IMR-90 (cell line): ENCODE data around the gene FOXP1. TPM values are rescaled to one million over a fixed set of nuclear protein-coding genes. Genes with fewer than 3 reads are reported as not detected.

Experiments used
- ATAC-seq: fragments of 200-7000 bp; cut with Tn5 transposase; 2 replicates; pipeline ENCODE4 v1.9.1; 2020; ENCODE audit warnings: low read depth, mild to moderate bottlenecking, moderate library complexity
- BruUV-seq: library from RNA; stranded (reverse); fragments of 400-500 nt; replicated peaks from 2 replicates; lab custom pipeline; 2021; lab: Mats Ljungman, UMichigan
- CTCF ChIA-PET: fragments of 300-600 bp; formaldehyde crosslinking; extraction: SDS; loops from one replicate; lab custom pipeline; 2021; ENCODE audit warnings: antibody characterized with exemption; lab: Yijun Ruan, JAX
- POLR2A ChIA-PET: fragments of 300-600 bp; sonication (Branson Sonifier 250); formaldehyde crosslinking; loops from one replicate; lab custom pipeline; 2022; ENCODE audit warnings: antibody characterized with exemption; ENCODE audit not compliant: unreplicated experiment; lab: Charles Lee
- DNase-seq: peaks from one replicate; pipeline ENCODE4 v3.0.0; 2013
- H2AFZ ChIP-seq: replicated peaks from 2 replicates; pipeline ENCODE3; 2013; ENCODE audit warnings: low read length, mild to moderate bottlenecking; ENCODE audit not compliant: poor library complexity
- H2AK5ac ChIP-seq: 2 replicates; pipeline ENCODE4 v1.6.1; 2013; ENCODE audit warnings: low read depth, low read length, inconsistent platforms
- H2AK9ac ChIP-seq: replicated peaks from 2 replicates; pipeline ENCODE3; 2013; ENCODE audit warnings: mild to moderate bottlenecking, low read depth, low read length, moderate library complexity; ENCODE audit not compliant: poor library complexity
- H2BK120ac ChIP-seq: 2 replicates; pipeline ENCODE4 v1.6.1; 2013; ENCODE audit warnings: low read depth, low read length, inconsistent platforms
- H2BK15ac ChIP-seq: 3 replicates; pipeline ENCODE4 v1.6.1; 2013; ENCODE audit warnings: low read depth, low read length, inconsistent platforms
- H2BK20ac ChIP-seq: 2 replicates; pipeline ENCODE4 v1.6.1; 2013; ENCODE audit warnings: low read depth, mild to moderate bottlenecking, inconsistent platforms, low read length, moderate library complexity
- H2BK5ac ChIP-seq: 2 replicates; pipeline ENCODE4 v1.6.1; 2013; ENCODE audit warnings: mild to moderate bottlenecking, low read depth, low read length, inconsistent platforms; ENCODE audit not compliant: poor library complexity, severe bottlenecking
- H3K14ac ChIP-seq: replicated peaks from 2 replicates; pipeline ENCODE4 v1.6.1; 2013; ENCODE audit warnings: low read depth, low read length, inconsistent platforms
- H3K18ac ChIP-seq: 2 replicates; pipeline ENCODE4 v1.6.1; 2013; ENCODE audit warnings: low read depth, low read length, control low read depth
- H3K23ac ChIP-seq: 2 replicates; pipeline ENCODE4 v1.6.1; 2013; ENCODE audit warnings: low read depth, low read length, inconsistent platforms
- H3K27ac ChIP-seq: 2 replicates; pipeline ENCODE4 v1.5.1; 2013; ENCODE audit warnings: mild to moderate bottlenecking, control low read depth, low read length; ENCODE audit not compliant: insufficient read depth
- H3K27me3 ChIP-seq: 2 replicates; pipeline ENCODE4 v1.6.1; 2013; ENCODE audit warnings: low read length; ENCODE audit not compliant: control insufficient read depth, insufficient read depth
- H3K36me3 ChIP-seq: 2 replicates; pipeline ENCODE4 v1.6.1; 2013; ENCODE audit warnings: low read length, mixed read lengths; ENCODE audit not compliant: control insufficient read depth, insufficient read depth
- H3K4ac ChIP-seq: 2 replicates; pipeline ENCODE4 v1.6.1; 2013; ENCODE audit warnings: low read depth, low read length, inconsistent platforms
- H3K4me1 ChIP-seq: 2 replicates; pipeline ENCODE4 v1.6.1; 2013; ENCODE audit warnings: low read length, mixed read lengths; ENCODE audit not compliant: control insufficient read depth, insufficient read depth
- H3K4me2 ChIP-seq: 2 replicates; pipeline ENCODE4 v1.6.1; 2013; ENCODE audit warnings: low read depth, mild to moderate bottlenecking, control low read depth, low read length, moderate library complexity
- H3K4me3 ChIP-seq: 2 replicates; pipeline ENCODE4 v1.5.1; 2013; ENCODE audit warnings: low read depth, mild to moderate bottlenecking, control low read depth, low read length, moderate library complexity; ENCODE audit not compliant: insufficient read depth
- H3K56ac ChIP-seq: 2 replicates; pipeline ENCODE4 v1.6.1; 2013; ENCODE audit warnings: low read length, inconsistent platforms; ENCODE audit not compliant: insufficient read depth; ENCODE audit errors: extremely low read depth
- H3K79me1 ChIP-seq, 2 experiments: 2 replicates each; pipeline ENCODE4 v1.6.1; 2013; ENCODE audit warnings: low read length in 2 of 2, inconsistent platforms in 1 of 2, low read depth in 1 of 2
- H3K9ac ChIP-seq: 2 replicates; pipeline ENCODE4 v1.6.1; 2013; ENCODE audit warnings: low read depth, low read length, control low read depth
- H3K9me1 ChIP-seq: 2 replicates; pipeline ENCODE4 v1.6.1; 2013; ENCODE audit warnings: low read length, inconsistent platforms; ENCODE audit not compliant: insufficient read depth
- H3K9me3 ChIP-seq: 2 replicates; pipeline ENCODE4 v1.6.1; 2013; ENCODE audit warnings: low read length; ENCODE audit not compliant: control insufficient read depth, insufficient read depth
- H4K20me1 ChIP-seq: 2 replicates; pipeline ENCODE4 v1.6.1; 2013; ENCODE audit warnings: low read length, inconsistent platforms; ENCODE audit not compliant: insufficient read depth
- H4K5ac ChIP-seq: 2 replicates; pipeline ENCODE4 v1.6.1; 2013; ENCODE audit warnings: mild to moderate bottlenecking, low read depth, low read length, control low read depth
- H4K8ac ChIP-seq, 2 experiments: 2 replicates each; pipeline ENCODE4 v1.6.1; 2013; ENCODE audit warnings: low read depth in 2 of 2, low read length in 2 of 2, control low read depth in 1 of 2, inconsistent platforms in 1 of 2
- H4K91ac ChIP-seq: 2 replicates; pipeline ENCODE4 v1.6.1; 2013; ENCODE audit warnings: low read depth, low read length, inconsistent platforms; ENCODE audit not compliant: insufficient read depth
- CEBPB ChIP-seq: IDR thresholded peaks from 2 replicates; pipeline ENCODE4 v1.6.1; 2012; ENCODE audit warnings: low read depth, low read length, improper control_type of control experiment
- RFX5 ChIP-seq: IDR thresholded peaks from 2 replicates; pipeline ENCODE4 v1.8.0; 2012; ENCODE audit warnings: low read depth, mild to moderate bottlenecking, low read length, moderate library complexity
- whole genome bisulfite sequencing, 2 experiments: methylation state at CpG; one replicate each; pipeline versions ENCODE4 v1.1.5 to v1.1.7; 2013; ENCODE audit warnings: missing lambda C conversion rate in 2 of 2; ENCODE audit not compliant: insufficient read length in 1 of 2; ENCODE audit errors: extremely low coverage in 2 of 2; 5-methylcytosine and 5-hydroxymethylcytosine counted together
- dilution Hi-C: fragments of 300-500 bp; cut with HindIII; formaldehyde crosslinking; loops from one replicate; pipeline ENCODE4 v1.14.3; 2018; ENCODE audit warnings: low sequenced_read_pairs; ENCODE audit not compliant: unreplicated experiment
- in situ Hi-C: fragments of 300-500 bp; cut with MboI; formaldehyde crosslinking; loops from 3 replicates; pipeline ENCODE4 v1.14.3; 2019; ENCODE audit warnings: low sequenced_read_pairs, inconsistent platforms, mixed read lengths
- intact Hi-C: fragments of 100-400 bp; cut with micrococcal nuclease; formaldehyde crosslinking; loops from 2 replicates; pipeline ENCODE4 v1.10.0; 2022
- polyA plus RNA-seq, 3 experiments: library from polyadenylated mRNA; depleted of rRNA; stranded (reverse); fragments of >200 nt; gene quantifications; 2 replicates each; pipeline ENCODE4 v1.2.3, GENCODE V29; 2012; ENCODE audit warnings: low replicate concordance in 1 of 3
- total RNA-seq: library from RNA; depleted of rRNA; stranded (reverse); fragments of >200 nt; gene quantifications from 2 replicates; pipeline ENCODE4 v1.2.3, GENCODE V29; 2012

The FOXP1 gene
- total and polyA plus RNA-seq, 2 of the 4 experiments (the other 2 are of a cell fraction) = 37.0 to 132 TPM

DNA sequence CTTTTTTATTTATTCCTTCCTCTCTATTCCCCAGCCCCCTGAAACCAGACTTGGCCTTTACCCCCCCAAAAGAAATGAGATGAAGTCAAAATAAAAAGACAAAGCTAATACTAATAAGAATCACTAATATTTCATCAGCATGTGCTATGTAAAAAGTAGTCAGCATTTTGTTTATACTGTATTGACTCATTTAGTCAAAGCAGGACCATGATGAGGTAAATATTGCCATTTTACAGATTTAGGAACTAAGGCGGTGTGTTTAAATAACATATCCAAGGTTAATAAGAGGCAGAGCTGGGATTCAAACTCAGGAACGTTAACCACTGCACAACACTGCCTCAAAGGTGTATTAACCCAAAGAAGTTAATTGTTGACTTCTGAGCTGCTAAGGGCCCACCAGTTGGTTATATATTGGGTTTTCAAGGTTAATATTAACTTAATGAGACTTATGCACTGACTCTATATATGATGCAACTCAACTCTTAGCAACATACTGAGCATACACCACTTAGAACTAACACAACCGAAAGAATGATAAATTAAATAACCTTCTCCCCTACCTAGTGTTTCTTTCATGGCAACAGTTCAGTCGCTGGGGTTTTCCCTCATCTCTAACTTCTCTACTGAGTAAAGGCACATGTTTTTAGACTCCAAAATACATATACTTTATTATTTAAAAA lies 34.7 kb downstream of the FOXP1 start:
- no TSS peak for BruUV-seq
- H3K79me1 ChIP-seq = peaks cover 6 to 43% of the 10 kb centered on the region in 2 experiments; a peak in 3 of 4 replicates
- no peak overlapping the region for H4K91ac ChIP-seq
- no peak overlapping the region; the same call in 1 of the 2 replicates for H3K56ac ChIP-seq
- ChIA-PET CTCF (no interaction called here), POLR2A (no interaction called here)
- 0 out of 2 replicates have a peak overlapping the region, but pooled peaks have one; percentile 3 for H2BK120ac ChIP-seq
- H3K27me3 ChIP-seq = no peaks in the 10 kb centered on the region
- peaks cover 12% of the 10 kb centered on the region for H3K4me1 ChIP-seq
- peak overlapping the region; percentile 38; the same call in 1 of the 2 replicates for H3K4ac ChIP-seq
- peak; percentile 43 for TF ChIP-seq CEBPB
- no peak for TF ChIP-seq RFX5
- H4K8ac ChIP-seq = no peak overlapping the region
- H3K4me3 ChIP-seq = no peak overlapping the region
- H3K9ac ChIP-seq = no peak overlapping the region
- intact Hi-C loops (no loop called here), dilution Hi-C loops (no loop called here), in situ Hi-C loops (no loop called here)
- no peak overlapping the region for H2AK5ac ChIP-seq
- peaks cover 10% of the 10 kb centered on the region for H3K9me1 ChIP-seq
- no peaks in the 10 kb centered on the region for H3K9me3 ChIP-seq
- H3K27ac ChIP-seq = no peak overlapping the region
- 100% methylated on average over 1 of the region's 4 CpGs; no CpG with 5 or more reads in 1 of the 2 experiments for WGBS, 2 experiments
- H2AK9ac ChIP-seq = no peak overlapping the region
- no peak overlapping the region for H3K18ac ChIP-seq
- DNase-seq = no peak
- peak overlapping the region; percentile 63 for H2BK20ac ChIP-seq
- no peak for ATAC-seq
- no peaks in the 10 kb centered on the region for H4K20me1 ChIP-seq
- no peak overlapping the region for H3K14ac ChIP-seq
- H2BK15ac ChIP-seq = peak overlapping the region; percentile 58; the same call in 1 of the 3 replicates
- H3K23ac ChIP-seq = peak overlapping the region; percentile 65; the same call in 1 of the 2 replicates
- H2AFZ ChIP-seq = no peak overlapping the region
- no peak overlapping the region for H4K5ac ChIP-seq
- no peak overlapping the region for H2BK5ac ChIP-seq
- no peak overlapping the region for H3K4me2 ChIP-seq
- H3K36me3 ChIP-seq = no peaks in the 10 kb centered on the region
